ENCODE measurements around the gene TUBGCP3.

TUBGCP3 gene

DNA sequence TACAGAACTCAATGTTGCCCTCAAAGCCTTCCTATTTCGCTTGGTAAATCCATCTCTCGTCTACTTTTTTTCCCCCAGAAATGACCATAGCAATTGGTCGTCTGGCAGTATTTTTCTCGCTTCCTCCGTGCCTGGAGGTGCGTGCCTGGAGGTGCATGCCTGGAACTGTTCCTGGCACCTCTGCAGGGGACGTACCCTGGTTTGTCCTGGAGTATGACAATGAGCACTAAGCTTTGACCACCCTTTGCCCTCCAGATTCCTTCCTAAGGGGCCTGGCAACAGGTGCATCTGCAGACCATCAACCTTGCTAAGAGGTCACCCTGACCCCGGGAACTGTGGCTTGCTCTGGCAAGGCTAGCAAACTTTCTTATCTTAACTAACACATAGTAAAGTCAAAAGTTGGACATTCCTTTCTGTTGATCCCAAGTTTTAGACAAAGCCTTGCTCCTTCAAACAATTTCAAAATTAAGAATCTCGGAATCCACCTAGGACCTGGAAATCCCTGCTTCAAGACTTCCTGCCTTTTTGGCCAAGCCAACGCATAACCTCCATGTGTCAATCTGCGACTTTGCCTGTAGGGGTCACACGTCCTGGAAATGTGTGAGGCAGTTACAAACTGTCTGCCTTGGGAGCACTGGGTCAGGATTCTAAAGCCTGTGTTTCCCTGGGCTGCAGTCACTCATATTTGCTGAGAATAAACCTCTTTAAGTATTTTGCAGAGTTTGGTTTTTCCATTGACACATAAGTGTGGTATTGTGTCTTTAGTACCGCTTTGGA is 28.8 kb upstream of the TUBGCP3 start:
- DNase-seq (ENCODE audit: low read depth): peak; percentile 26

GRCh38 chr13:112615391-112615790 is 27.4 kb upstream of the TUBGCP3 start:
- DNase-seq (ENCODE audit: low read depth): no peak

DNA sequence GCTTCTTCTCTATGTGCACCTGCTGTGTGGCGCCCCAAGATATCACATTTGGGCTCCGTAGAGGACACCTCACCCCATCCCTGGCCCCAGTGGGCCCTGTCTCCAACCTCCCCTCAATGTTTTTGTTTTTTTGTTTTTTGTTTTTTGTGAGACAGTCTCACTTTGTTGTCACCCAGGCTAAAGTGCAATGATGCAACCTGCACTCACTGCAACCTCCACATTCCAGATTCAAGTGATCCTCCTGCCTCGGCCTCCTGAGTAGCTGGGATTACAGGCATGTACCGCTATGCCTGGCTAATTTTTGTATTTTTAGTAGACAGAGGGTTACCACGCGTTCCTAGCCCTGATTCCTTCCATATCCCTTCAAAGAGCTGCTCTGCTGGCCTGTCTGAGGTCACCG is 26.9 kb upstream of the TUBGCP3 start:
- no peak for DNase-seq (ENCODE audit: low read depth)

DNA sequence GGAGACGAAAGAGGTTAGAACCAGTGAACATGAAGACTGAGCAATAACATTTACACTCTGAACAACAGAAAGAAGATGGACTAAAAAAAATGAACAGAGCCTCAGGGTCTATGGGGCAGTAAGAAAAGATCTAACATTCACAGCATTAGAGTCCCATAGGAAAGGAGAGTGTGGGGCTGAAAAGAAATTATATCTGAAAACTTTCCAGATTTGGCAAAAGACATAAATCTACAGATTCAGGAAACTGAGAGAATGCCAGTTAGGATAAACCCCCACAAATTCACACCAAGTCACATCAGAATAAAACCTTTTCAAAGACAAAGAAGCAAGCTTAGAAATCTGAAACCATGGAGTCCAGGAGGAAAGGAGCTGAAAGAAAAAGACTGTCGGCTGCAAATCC is 20.3 kb upstream of the TUBGCP3 start:
- DNase-seq (ENCODE audit: low read depth): no peak

GRCh38 chr13:112606109-112607001 is 18.4 kb upstream of the TUBGCP3 start:
- peak; percentile 70 for DNase-seq (ENCODE audit: low read depth)

- DNase-seq (ENCODE audit: low read depth): no peak
Measured at GRCh38 chr13:112605531-112605990, 17.6 kb upstream of the TUBGCP3 start.

DNA sequence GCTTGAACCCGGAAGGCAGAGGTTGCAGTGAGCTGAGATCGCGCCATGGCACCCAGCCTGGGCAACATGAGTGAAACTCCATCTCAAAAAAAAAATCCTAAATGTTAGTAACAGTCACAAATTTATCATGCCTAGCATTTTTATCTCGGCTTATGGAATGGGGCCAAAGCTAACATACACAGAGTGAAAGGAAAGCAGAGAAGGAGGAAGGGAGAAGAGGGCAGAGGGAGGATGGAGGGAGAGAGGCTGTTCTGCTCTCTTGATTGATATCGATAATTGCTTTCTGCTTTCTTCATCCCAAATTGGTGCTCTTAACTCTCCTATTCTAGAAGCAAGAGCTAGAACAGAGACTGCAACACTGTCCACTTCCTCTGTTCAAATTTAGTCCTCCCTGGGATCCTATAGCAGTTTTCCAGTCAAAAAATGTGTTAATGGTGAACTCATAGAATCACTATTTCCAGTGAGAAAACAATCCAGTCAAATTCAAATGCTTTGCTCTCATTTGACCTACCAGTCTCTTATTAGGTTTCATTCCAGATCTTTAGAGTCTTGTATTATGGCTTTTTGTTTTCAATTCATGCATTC is 15.8 kb upstream of the TUBGCP3 start:
- no peak for DNase-seq (ENCODE audit: low read depth)

DNA sequence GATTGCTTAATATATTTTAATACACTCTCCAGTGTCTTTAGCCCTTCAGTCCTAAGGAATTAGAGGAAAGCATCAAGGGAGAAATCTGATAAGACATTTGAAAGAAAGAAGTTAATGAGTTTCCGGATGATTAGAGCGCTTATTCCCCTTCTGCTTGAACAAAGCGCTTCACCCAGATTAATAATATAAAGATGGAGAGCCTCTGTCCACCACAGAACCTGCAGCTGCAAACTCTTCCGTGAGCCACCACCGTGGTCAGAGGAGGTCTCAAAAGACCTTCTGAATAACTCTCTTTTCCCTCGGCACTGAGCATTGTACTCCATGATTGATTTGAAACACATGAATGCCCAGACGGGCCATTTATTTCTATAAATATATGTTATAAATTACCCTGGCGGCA is 14.2 kb upstream of the TUBGCP3 start:
- DNase-seq (ENCODE audit: low read depth): no peak

DNA sequence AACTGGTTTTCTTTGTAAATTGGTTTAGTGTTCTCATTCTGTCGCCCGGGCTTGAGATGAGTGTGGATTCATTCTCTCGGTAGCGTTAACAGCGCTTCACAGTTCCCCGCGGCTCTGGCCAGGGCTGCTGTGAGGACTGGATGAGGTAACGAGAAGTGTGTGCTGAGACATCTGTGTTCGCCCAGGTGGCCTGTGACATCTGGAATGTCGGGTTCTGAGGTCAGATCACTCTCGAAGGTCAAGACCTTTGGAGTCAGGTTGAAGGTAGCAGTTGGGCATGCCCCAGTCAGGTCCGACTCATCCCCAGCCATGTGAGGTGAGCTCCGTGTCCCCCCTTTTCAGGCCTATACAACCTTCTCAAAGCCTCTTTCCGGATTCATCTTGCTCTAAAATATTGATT is 13.4 kb upstream of the TUBGCP3 start:
- DNase-seq (ENCODE audit: low read depth): no peak

- DNase-seq (ENCODE audit: low read depth): no peak
Measured at GRCh38 chr13:112596235-112596634, 8.3 kb upstream of the TUBGCP3 start.

DNA sequence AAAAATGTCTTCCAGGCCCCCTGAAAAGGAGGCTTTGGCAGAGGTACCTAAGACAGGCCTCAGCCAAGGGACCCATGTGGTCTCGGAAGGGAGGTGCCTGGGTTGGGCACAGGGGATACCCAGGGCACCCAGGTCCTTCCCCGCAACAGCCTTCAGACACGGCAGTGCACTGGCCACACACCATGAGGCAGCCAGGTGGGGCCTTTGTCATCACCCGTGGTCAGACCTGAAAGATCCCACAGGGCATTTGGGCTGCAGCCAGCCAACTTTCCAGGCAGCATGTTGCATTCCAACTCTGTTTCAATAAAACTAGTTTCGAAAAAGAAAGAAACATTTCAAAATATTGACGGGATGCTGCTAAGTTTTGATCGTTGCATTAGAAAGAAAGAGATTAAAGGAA is 4.7 kb upstream of the TUBGCP3 start:
- DNase-seq (ENCODE audit: low read depth): no peak

- DNase-seq (ENCODE audit: low read depth): no peak
Measured at GRCh38 chr13:112592181-112592580, 4.2 kb upstream of the TUBGCP3 start.

GRCh38 chr13:112588490-112589297 is 741 bp upstream of the TUBGCP3 start:
- no peak for DNase-seq (ENCODE audit: low read depth)

DNA sequence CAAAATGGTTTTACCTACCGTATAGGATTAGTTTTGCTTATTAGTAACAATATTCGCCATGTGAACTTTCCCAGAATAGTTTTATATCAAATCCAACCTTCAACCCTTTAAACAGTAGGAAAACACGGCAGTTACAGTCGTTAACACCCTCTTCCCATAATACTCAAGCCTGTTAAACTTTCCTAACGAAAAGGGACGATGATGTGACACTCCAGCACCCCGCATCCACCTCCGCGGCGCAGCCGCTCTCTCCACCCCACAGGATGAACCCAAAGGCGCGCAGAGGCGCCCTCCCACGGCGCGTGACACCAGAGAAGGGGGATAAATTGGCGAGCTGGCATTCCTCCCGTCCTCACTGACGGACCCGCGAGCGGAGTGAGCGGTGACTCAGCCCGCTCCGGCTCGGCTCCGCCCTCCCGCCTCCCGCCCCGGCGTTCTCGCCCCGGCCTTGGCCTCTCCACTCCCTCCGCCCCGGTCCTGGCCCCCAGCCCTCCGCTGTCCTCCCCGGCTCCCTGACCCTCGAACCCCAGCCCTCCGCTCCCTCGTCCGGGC is 665 bp downstream of the TUBGCP3 start:
- peak; percentile 72 for DNase-seq (ENCODE audit: low read depth)

DNA sequence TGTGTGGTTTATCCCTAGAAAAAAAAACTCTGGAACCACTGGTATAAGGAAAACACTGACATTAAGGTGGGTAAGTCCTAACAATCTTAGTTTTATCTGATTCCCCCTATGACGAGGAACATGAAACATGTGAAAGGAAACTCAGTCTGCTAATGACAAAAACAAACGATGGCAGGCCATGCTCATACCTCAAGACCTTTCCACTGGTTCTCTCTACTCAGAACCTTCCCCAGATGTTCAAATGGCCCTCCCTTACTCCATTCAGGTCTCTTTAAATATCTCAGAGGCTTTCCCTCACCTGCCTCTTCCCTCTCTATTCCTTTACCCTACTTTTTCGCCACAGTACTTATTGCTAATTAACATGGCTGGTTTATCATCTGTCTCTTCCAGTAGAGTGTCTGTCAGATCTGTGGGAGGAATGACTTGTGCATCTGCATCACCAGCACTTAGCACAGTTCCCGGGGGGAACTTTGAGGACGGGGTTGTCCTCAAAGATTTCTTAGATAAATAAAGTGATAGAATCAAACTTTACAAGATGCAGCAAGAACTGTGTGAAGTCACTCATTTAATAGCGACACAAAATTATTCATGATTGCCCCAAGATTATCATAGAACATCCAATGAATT is 1.5 kb downstream of the TUBGCP3 start:
- DNase-seq (ENCODE audit: low read depth): no peak

DNA sequence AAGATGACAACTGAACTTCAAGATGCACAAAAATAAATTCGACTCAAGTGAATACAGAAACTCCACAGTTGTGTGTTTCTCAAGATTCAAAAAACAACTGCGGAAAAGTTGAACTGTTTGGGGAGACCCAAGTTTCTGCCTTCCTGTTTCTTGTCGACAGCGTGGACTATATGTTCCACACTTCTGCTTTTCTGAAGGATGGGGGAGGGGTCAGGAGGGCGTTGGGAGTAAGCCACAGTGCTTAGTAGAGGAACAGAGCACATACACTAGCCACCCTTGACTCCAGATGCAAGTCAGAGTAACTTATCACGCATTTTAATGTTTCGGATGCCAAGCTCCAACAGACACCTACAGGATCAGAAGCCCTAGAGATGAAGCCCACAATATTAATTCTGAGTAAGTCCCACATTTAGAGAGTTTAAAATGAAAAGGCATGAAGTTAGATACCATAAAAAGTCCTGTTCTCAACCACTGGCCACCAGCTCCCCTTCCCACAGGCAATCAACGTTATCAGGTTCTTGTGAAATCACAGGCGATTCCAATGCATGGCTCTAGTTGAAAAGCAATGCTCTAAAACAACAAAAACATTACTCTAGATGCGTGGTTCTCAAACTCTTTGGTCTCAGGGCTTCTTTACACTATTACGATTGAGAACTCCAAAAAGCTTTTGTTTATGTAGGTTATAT is 4.2 kb downstream of the TUBGCP3 start:
- no peak for DNase-seq (ENCODE audit: low read depth)

DNA sequence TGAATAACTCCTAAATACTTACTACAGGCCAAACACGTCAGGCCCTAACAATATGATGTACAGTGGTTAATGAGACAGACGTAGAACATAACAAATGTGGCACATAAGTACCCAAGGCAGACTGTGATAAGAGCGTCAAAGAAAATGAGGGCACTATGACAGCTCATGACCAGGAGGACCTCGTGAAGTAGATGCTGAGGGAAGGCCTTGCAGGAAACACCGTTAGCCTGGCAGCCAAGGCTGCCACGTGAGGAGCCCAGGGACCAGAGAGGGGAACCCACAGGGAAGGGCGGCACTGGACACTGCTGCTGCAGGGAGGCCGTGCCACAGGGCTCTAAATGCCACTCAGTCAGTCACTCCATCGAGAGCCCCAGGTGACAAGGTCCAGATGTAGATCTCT is 5.7 kb downstream of the TUBGCP3 start:
- DNase-seq (ENCODE audit: low read depth): no peak

GRCh38 chr13:112580912-112581311 is 7.0 kb downstream of the TUBGCP3 start:
- DNase-seq (ENCODE audit: low read depth): no peak

DNA sequence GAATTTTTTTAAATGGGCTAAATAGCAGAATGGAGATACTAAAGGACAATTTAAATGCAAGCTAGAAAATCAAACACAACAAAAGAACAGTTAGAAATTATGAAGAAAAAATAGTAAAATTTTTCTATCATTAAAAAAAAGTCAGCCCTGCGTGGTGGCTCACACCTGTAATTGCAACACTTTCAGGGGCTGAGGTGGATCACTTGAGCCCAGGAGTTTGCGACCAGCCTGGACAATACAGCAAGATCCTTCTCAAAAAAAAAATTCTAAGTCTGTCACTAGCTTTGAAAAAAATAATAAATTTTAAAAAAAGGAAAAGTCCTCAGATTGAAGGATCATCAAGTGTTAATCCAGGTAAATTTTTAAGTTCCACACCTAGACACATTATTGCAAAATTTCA is 7.7 kb downstream of the TUBGCP3 start:
- DNase-seq (ENCODE audit: low read depth): no peak

DNA sequence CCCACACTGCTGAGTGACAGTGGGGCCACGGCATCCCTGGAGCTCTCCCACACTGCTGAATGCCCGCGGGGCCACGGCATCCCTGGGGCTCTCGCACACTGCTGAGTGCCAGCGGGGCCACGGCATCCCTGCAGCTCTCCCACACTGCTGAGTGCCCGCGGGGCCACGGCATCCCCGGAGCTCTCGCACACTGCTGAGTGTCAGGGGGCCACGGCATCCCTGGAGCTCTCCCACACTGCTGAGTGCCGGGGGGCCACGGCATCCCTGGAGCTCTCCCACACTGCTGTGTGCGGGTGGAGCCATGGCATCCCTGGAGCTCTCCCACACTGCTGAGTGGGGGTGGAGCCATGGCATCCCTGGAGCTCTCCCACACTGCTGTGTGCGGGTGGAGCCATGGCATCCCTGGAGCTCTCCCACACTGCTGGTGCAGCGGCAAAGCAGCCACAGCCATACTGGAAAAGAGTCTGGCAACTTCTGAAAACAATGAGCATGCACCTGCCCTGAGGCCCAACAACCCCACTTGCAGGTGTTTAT is 8.6 kb downstream of the TUBGCP3 start:
- no peak for DNase-seq (ENCODE audit: low read depth)
